WTC11 (cell line): ENCODE measurements around the gene MRPL37. TPM values are rescaled to one million over a fixed set of nuclear protein-coding genes. Genes with fewer than 3 reads are reported as not detected.
"Not testable (repeated sequence)": the region's sequence is repeated elsewhere in the genome, so short reads cannot be mapped to it uniquely, and the experiment has no call there.

Experiments
- ATAC-seq: fragments of 200-7000 bp; cut with Tn5 transposase; 2 replicates; pipeline ENCODE4 v1.10.0; 2021; ENCODE audit warnings: mild to moderate bottlenecking, moderate library complexity
- CTCF ChIA-PET: fragments of 300-600 bp; sonication (Branson Sonifier 250); formaldehyde crosslinking; loops from one replicate; lab custom pipeline; 2021; ENCODE audit warnings: antibody characterized with exemption; lab: Charles Lee
- POLR2A ChIA-PET: fragments of 350-600 bp; sonication (Branson Sonifier 250); formaldehyde crosslinking; loops from one replicate; lab custom pipeline; 2021; ENCODE audit warnings: antibody characterized with exemption; lab: Charles Lee
- DNase-seq: peaks from one replicate; pipeline ENCODE4 v3.0.0; 2021; ENCODE audit warnings: low spot score
- H3K27ac Mint-ChIP-seq: 2 replicates; pipeline ENCODE4 v1.8.0; 2021; ENCODE audit warnings: mixed read lengths
- H3K27me3 Mint-ChIP-seq: 2 replicates; pipeline ENCODE4 v1.8.0; 2021; ENCODE audit warnings: low read depth, mild to moderate bottlenecking, moderate library complexity, mixed read lengths
- H3K36me3 Mint-ChIP-seq: 2 replicates; pipeline ENCODE4 v1.8.0; 2021; ENCODE audit warnings: mixed read lengths
- H3K4me1 Mint-ChIP-seq: 2 replicates; pipeline ENCODE4 v1.8.0; 2022; ENCODE audit warnings: mixed read lengths
- H3K4me3 Mint-ChIP-seq: 2 replicates; pipeline ENCODE4 v1.8.0; 2021; ENCODE audit warnings: mild to moderate bottlenecking, moderate library complexity, mixed read lengths
- H3K9me3 Mint-ChIP-seq: 2 replicates; pipeline ENCODE4 v1.8.0; 2021; ENCODE audit warnings: mixed read lengths
- ATF2 ChIP-seq: sonication (generic); formaldehyde crosslinking; IDR thresholded peaks from 2 replicates; pipeline ENCODE4 v1.8.1; 2022; ENCODE audit warnings: low read depth, missing genetic modification reagents, borderline replicate concordance
- GRHL2 ChIP-seq: fragments of 250-450 bp; sonication (Bioruptor Pico); IDR thresholded peaks from 2 replicates; pipeline ENCODE4 v1.8.0; 2022; ENCODE audit warnings: mild to moderate bottlenecking, moderate library complexity; ENCODE audit not compliant: insufficient replicate concordance, severe bottlenecking
- HMGA2 ChIP-seq: fragments of 250-450 bp; sonication (Bioruptor Pico); IDR thresholded peaks from 2 replicates; pipeline ENCODE4 v1.4.0; 2021; ENCODE audit warnings: mild to moderate bottlenecking, moderate library complexity
- HMGXB4 ChIP-seq: sonication (generic); formaldehyde crosslinking; IDR thresholded peaks from 2 replicates; pipeline ENCODE4 v1.8.1; 2023; ENCODE audit warnings: mild to moderate bottlenecking, moderate library complexity, missing genetic modification reagents
- JUN ChIP-seq: sonication (generic); formaldehyde crosslinking; IDR thresholded peaks from 2 replicates; pipeline ENCODE4 v1.8.0; 2023; ENCODE audit warnings: mild to moderate bottlenecking, missing genetic modification reagents
- NFATC4 ChIP-seq: fragments of 250-450 bp; sonication (Bioruptor Pico); IDR thresholded peaks from 2 replicates; pipeline ENCODE4 v1.9.0; 2021; ENCODE audit warnings: mild to moderate bottlenecking
- PRDM15 ChIP-seq: sonication (generic); formaldehyde crosslinking; IDR thresholded peaks from 2 replicates; pipeline ENCODE4 v1.8.0; 2022; ENCODE audit warnings: missing genetic modification reagents
- TCF7 ChIP-seq: sonication (generic); formaldehyde crosslinking; IDR thresholded peaks from 2 replicates; pipeline ENCODE4 v1.8.0; 2022; ENCODE audit warnings: mild to moderate bottlenecking, low read depth, missing genetic modification reagents, moderate library complexity
- ZNF232 ChIP-seq: sonication (generic); formaldehyde crosslinking; IDR thresholded peaks from 2 replicates; pipeline ENCODE4 v1.8.0; 2022; ENCODE audit warnings: mild to moderate bottlenecking, missing genetic modification reagents
- ZNF263 ChIP-seq: sonication (generic); formaldehyde crosslinking; IDR thresholded peaks from 2 replicates; pipeline ENCODE4 v1.8.1; 2022; ENCODE audit warnings: low read depth, mild to moderate bottlenecking, moderate library complexity, missing genetic modification reagents
- total RNA-seq: library from RNA; stranded (reverse); gene quantifications from 3 replicates; pipeline ENCODE4 v1.2.3, GENCODE V29; 2021
- TF ChIP-seq, protein P1 (sequence below): fragments of 250-450 bp; sonication (Bioruptor Pico); IDR thresholded peaks from 2 replicates; pipeline ENCODE4 v1.8.0; 2021; ENCODE audit warnings: mild to moderate bottlenecking
- TF ChIP-seq, protein P2 (sequence below): sonication (generic); formaldehyde crosslinking; IDR thresholded peaks from 2 replicates; pipeline ENCODE4 v1.8.1; 2022; ENCODE audit warnings: mild to moderate bottlenecking, missing genetic modification reagents, moderate library complexity, borderline replicate concordance
- TF ChIP-seq, protein P3 (sequence below): sonication (generic); formaldehyde crosslinking; IDR thresholded peaks from 2 replicates; pipeline ENCODE4 v1.8.0; 2022; ENCODE audit warnings: mild to moderate bottlenecking, missing genetic modification reagents
- TF ChIP-seq, protein P4 (sequence below): sonication (generic); formaldehyde crosslinking; IDR thresholded peaks from 2 replicates; pipeline ENCODE4 v1.8.0; 2023; ENCODE audit warnings: missing genetic modification reagents, mild to moderate bottlenecking, borderline replicate concordance

The MRPL37 gene
- total RNA-seq, 1 experiment from 2014 or later: 143 TPM

- not testable (repeated sequence) for DNase-seq, H3K4me3 Mint-ChIP-seq, H3K27me3 Mint-ChIP-seq, H3K9me3 Mint-ChIP-seq, H3K4me1 Mint-ChIP-seq, ATAC-seq, H3K27ac Mint-ChIP-seq
- CTCF ChIA-PET: interaction anchor here (0.6 kb wide), 1 partner anchor 851 kb away, joined by 3 read pairs; no protein-coding TSS in a partner anchor
- POLR2A ChIA-PET: interaction anchor here (0.6 kb wide), 1 partner anchor 159 kb away, joined by 5 read pairs; no protein-coding TSS in a partner anchor
- peaks cover 72% of the 10 kb centered on the region for H3K36me3 Mint-ChIP-seq
Measured at GRCh38 chr1:54207896-54208295, 7.9 kb downstream of the MRPL37 start.

GRCh38 chr1:54212872-54213271, 12.9 kb downstream of the MRPL37 start:
- ATAC-seq (no peak), DNase-seq (no peak)
- H3K27ac Mint-ChIP-seq: no peak overlapping the region
- no peak overlapping the region for H3K4me3 Mint-ChIP-seq
- no peaks in the 10 kb centered on the region for H3K27me3 Mint-ChIP-seq
- H3K4me1 Mint-ChIP-seq: no peaks in the 10 kb centered on the region
- ChIA-PET CTCF (interaction anchor here (1.1 kb wide), 1 partner anchor 31 kb away, joined by 3 read pairs; no protein-coding TSS in a partner anchor), POLR2A (interaction anchor here (0.7 to 1.4 kb wide), 2 partner anchors 10 to 13 kb away, joined by 3 read pairs; no protein-coding TSS in a partner anchor)
- H3K9me3 Mint-ChIP-seq: no peaks in the 10 kb centered on the region
- TF ChIP-seq GRHL2 (CRISPR knock-in tag): no peak
- TF ChIP-seq, protein P1, sequence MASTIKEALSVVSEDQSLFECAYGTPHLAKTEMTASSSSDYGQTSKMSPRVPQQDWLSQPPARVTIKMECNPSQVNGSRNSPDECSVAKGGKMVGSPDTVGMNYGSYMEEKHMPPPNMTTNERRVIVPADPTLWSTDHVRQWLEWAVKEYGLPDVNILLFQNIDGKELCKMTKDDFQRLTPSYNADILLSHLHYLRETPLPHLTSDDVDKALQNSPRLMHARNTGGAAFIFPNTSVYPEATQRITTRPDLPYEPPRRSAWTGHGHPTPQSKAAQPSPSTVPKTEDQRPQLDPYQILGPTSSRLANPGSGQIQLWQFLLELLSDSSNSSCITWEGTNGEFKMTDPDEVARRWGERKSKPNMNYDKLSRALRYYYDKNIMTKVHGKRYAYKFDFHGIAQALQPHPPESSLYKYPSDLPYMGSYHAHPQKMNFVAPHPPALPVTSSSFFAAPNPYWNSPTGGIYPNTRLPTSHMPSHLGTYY (CRISPR knock-in tag): no peak
- no peak for TF ChIP-seq ZNF232
- no peak for TF ChIP-seq HMGXB4
- TF ChIP-seq HMGA2 (CRISPR knock-in tag): no peak
- TF ChIP-seq, protein P2, sequence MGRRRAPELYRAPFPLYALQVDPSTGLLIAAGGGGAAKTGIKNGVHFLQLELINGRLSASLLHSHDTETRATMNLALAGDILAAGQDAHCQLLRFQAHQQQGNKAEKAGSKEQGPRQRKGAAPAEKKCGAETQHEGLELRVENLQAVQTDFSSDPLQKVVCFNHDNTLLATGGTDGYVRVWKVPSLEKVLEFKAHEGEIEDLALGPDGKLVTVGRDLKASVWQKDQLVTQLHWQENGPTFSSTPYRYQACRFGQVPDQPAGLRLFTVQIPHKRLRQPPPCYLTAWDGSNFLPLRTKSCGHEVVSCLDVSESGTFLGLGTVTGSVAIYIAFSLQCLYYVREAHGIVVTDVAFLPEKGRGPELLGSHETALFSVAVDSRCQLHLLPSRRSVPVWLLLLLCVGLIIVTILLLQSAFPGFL: no peak
- no peak for TF ChIP-seq NFATC4 (CRISPR knock-in tag)
- TF ChIP-seq, protein P3, sequence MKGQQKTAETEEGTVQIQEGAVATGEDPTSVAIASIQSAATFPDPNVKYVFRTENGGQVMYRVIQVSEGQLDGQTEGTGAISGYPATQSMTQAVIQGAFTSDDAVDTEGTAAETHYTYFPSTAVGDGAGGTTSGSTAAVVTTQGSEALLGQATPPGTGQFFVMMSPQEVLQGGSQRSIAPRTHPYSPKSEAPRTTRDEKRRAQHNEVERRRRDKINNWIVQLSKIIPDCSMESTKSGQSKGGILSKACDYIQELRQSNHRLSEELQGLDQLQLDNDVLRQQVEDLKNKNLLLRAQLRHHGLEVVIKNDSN (CRISPR knock-in tag): no peak
- peaks cover 85% of the 10 kb centered on the region for H3K36me3 Mint-ChIP-seq

GRCh38 chr1:54215523-54215922, 15.6 kb downstream of the MRPL37 start:
- CTCF ChIA-PET: no interaction called here
- H3K27me3 Mint-ChIP-seq: no peaks in the 10 kb centered on the region
- peaks cover 2% of the 10 kb centered on the region; the same call in 1 of the 2 replicates for H3K4me1 Mint-ChIP-seq
- TF ChIP-seq, protein P2: no peak
- no peak for TF ChIP-seq HMGA2 (CRISPR knock-in tag)
- TF ChIP-seq, protein P4, sequence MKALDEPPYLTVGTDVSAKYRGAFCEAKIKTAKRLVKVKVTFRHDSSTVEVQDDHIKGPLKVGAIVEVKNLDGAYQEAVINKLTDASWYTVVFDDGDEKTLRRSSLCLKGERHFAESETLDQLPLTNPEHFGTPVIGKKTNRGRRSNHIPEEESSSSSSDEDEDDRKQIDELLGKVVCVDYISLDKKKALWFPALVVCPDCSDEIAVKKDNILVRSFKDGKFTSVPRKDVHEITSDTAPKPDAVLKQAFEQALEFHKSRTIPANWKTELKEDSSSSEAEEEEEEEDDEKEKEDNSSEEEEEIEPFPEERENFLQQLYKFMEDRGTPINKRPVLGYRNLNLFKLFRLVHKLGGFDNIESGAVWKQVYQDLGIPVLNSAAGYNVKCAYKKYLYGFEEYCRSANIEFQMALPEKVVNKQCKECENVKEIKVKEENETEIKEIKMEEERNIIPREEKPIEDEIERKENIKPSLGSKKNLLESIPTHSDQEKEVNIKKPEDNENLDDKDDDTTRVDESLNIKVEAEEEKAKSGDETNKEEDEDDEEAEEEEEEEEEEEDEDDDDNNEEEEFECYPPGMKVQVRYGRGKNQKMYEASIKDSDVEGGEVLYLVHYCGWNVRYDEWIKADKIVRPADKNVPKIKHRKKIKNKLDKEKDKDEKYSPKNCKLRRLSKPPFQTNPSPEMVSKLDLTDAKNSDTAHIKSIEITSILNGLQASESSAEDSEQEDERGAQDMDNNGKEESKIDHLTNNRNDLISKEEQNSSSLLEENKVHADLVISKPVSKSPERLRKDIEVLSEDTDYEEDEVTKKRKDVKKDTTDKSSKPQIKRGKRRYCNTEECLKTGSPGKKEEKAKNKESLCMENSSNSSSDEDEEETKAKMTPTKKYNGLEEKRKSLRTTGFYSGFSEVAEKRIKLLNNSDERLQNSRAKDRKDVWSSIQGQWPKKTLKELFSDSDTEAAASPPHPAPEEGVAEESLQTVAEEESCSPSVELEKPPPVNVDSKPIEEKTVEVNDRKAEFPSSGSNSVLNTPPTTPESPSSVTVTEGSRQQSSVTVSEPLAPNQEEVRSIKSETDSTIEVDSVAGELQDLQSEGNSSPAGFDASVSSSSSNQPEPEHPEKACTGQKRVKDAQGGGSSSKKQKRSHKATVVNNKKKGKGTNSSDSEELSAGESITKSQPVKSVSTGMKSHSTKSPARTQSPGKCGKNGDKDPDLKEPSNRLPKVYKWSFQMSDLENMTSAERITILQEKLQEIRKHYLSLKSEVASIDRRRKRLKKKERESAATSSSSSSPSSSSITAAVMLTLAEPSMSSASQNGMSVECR: no peak
- no peak for TF ChIP-seq ATF2 (CRISPR knock-in tag)
- no peak for TF ChIP-seq JUN
- no peak for TF ChIP-seq PRDM15
- no peak for TF ChIP-seq ZNF263 (CRISPR knock-in tag)
- TF ChIP-seq TCF7 (CRISPR knock-in tag): no peak

More at GRCh38 chr1:54215523-54215922, 15.6 kb downstream of the MRPL37 start:
- Mint-ChIP-seq H3K36me3 (peaks cover 80% of the 10 kb centered on the region), H3K9me3 (no peaks in the 10 kb centered on the region), H3K27ac (no peak overlapping the region), H3K4me3 (no peak overlapping the region)
- no peak for DNase-seq
- POLR2A ChIA-PET: no interaction called here
- no peak for ATAC-seq
